GM20431 (cell line): Measurements from ENCODE around the gene DPF3.
"Not testable (repeated sequence)": the region's sequence is repeated elsewhere in the genome, so short reads cannot be mapped to it uniquely, and the experiment has no call there.

Source experiments
- in situ Hi-C: fragments of 300-500 bp; cut with MseI, MboI; formaldehyde crosslinking; loops from one replicate; pipeline ENCODE4 v1.15.0; 2020; ENCODE audit warnings: low sequenced_read_pairs; ENCODE audit not compliant: unreplicated experiment

DPF3 gene

DNA sequence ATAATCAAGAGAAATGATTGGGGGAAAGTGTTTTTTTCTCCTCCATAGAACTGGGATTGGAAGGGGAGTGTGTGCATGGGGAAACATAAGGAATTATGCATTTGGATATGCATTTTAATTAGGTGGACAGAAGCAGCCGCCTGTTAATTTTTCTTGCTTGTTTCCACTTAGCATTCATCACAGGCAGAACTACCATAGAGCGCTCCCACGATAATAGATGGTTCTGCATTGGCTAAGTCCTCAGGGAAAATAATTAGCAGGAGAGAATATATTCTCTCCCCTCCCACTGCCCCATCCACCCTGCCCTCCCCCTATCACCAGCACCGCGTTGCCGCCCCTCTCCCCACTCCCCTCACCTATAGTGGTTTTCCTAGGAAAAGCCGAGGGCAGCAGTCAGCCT is 11.4 kb downstream of the DPF3 start:
- in situ Hi-C loops, result no loop called here

DNA sequence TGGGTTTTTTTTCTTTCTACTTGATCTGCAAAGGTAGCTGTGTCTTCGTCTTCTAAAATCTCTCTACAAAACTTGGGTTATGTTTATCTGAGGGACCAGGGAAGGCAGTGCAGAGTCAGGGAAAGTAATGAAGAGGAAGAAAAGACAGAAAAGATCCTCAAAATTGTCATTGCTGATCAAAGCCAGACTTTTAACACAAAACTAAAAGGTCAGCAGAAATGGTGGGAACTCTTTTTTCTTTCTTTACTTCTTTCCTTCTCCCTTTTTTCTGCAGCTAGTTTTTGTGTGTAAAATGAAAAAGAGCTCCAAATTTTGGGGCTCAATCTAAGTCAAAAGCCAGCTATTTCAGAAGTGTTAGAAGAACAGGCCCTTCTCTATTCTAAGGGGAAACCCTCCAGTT is 11.9 kb downstream of the DPF3 start:
- in situ Hi-C loops, result no loop called here

DNA sequence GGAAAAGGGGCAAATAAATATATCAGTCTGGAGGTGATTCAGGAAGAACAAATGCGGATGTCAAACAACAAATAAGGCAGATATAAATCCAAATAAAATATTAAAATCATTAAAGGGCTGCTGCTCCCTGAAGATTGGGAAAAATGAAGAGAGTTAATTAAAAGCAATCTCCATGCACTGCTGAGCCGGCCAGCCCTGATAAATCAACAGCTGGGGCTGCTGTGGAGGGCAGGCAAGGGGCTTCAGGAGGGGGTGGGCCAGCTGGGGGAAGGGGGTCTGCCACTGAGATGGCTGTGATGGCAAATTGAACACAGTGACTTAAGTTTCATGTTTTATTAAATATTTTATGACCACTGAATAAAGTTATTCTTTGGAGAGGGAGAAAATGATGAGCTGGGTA is 12.4 kb downstream of the DPF3 start:
- in situ Hi-C loops, result no loop called here

DNA sequence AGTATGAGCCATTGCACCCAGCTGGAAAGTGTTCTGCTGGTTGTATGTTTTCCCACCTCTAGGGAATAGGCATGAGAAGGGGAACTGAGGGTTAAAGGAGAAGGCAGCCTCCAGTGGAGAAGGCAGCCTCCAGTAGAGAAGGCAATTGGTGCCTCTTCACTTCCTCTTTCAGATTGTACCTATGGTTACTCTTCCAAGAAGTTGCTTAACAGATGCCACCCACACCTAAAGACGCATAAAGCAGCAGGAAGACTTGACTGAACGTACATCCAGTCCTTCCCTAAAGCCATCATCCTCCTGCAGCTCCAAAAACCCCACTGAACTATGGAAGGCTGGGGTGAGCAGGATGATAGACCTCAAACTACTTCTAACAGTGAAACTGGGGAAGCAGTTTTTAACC is 13.1 kb downstream of the DPF3 start:
- in situ Hi-C loops, result no loop called here

DNA sequence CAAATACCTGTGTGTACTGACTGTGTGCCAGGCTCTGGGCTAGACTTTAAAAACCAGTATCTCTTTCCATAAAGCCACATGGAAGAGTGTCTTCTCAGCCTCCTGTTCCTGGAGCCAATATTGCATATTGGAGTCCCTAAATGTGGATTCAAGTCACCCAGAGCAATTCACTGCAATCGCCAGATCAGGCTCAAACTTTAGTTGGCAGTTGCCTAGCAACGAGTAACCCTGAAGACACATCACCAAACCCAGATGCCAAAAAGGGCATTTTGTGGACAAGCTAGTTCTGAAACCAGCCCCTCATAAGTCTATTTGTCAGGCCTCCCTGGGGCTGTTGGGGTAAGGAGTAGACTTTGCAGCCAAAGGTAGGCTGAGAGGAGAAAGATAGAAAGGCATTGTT is 13.7 kb downstream of the DPF3 start:
- in situ Hi-C loops, result no loop called here

DNA sequence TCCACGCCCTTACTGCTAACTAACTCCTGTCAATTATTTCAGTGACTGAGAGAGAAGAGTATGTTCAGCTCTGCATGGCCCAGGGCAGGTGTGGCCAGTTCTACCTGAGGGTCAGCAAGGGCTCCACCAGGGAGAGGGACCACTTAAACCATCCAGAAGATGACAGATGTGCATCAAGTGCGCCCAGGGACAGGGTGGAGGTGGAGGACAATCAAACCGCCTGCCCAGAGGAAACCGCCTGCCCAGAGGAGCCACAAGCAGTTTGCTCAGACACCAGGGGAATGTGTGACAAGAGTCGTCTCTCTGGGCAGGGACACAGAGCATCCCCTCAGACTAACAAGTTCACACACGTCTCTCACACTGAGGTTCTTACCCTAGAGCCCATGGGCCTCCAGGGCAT is 14.5 kb downstream of the DPF3 start:
- in situ Hi-C loops, result no loop called here

DNA sequence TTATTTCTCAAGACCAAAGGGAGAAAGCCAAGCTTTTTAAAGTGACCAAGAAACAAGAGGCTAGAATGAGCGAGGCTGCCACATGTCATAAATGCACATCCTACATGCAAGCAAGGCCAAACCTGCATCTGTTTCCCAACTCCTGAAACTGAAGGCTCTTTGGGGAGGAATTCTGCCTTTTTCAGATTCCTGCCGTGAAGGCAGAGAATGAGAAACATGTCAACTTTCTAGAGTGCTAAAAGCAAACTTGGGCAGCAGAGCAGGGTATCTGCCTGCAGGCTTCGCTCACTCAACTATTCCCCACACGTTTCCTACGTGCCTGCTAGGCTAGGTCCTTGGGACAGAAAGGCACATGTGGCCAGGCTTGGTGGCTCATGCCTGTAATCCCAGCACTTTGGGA is 15.2 kb downstream of the DPF3 start:
- in situ Hi-C loops, result no loop called here

DNA sequence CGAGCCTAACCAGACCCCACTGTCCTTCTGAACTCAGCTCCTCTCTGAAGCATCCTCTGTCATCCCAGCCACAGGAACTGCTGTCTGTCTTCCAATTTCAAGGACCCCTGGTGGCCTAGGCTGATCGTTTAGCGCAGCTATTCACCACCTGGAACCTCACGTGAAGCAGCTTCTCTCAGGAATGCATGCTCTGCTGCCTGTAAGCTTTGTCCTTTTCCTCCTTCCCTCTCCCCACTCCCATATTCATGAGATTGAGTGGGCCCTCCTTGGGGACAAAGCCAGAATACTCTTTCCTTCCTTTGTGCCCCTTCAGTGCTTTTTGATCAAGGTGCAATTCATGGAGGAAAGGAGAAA is 17.2 kb downstream of the DPF3 start:
- in situ Hi-C loops, result no loop called here

DNA sequence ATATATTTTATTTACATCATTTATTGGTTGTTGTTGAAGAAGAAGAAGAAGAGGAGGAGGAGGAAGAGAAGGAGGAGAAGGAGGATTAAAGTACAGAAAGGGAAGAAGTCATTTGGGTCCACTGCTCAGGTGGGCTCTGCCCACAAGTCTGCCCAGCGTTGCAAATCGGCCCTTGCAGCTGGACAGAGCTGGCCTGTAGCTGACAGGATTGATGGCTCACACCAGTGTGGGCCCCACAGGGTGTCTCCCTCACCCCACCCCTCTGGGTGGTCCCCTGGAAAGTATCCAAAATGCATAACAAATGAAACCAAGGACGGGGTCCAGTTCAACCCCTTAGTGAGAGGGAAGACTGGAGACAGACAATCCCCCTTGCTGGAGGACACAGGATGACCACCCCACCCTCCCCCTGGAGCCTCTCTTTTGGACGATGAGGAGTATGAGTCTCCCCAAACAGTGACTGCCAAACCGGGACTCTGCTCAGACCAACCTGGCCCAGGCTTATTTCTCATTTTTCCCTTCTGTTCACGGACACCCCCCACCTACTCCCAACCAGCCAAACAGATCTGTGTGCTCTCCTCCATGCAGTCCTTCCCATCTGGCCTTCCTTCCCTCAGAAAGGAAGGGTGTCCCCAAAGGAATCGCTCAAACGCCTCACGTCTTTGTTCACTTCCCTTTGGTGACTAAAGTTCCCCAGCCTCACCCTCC is 17.7 kb downstream of the DPF3 start:
- in situ Hi-C loops, result no loop called here

DNA sequence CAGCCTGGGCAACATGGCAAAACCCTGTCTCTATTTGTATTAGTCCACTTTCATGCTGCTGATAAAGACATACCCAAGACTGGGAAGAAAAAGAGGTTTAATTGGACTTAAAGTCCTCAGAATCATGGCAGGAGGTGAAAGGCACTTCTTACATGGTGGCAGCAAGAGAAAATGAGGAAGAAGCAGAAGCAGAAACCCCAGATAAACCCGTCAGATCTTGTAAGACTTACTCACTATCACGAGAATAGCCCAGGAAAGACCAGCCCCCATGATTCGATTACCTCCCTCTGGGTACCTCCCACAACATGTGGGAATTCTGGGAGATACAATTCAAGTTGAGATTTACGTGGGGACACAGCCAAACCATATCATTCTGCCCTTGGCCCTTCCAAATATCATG is 23.0 kb downstream of the DPF3 start:
- in situ Hi-C loops, result not testable (repeated sequence)

DNA sequence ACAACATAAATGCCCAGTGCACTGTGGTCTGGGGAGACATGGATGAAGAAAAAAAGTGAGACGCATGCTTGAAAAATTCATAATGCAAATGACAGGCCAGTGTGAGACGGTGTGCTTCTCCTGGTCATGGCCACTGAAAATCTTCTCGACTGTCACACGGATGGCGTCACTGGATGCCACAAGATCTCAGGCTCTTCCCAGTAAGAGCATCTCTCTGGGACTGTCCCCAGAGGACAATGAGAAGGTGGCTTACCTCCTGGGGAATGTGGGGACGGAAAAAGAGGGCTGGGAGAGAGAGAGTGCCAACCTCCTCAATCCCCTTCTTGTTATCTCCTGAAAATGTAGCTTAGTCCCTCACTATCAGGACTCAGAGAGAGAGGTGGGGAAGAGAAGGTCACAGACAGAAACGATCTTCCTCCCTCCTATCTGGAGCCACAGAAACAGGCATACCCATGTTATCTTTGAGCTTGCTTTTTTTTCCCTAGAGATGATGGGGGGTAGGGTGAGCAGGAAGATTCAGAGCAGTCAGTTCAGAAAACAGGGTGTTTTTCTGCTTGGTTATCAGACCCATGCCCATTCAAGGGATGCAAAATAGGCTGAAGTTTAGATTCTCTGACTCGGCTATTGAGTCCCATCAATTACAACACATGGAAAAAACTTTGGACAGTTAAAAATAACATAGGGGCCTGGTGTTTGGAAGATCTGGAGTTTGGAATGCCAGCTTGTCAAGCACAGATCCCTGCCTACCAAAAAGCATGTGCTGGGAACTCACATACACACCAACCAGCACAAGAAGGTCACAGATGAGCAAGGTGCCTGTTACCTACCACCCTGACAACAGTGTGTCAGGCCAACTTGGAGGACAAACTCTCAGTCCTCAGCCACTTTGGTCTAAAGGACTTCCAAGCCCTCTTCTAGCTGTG is 24.2 kb downstream of the DPF3 start:
- in situ Hi-C loops, result no loop called here

DNA sequence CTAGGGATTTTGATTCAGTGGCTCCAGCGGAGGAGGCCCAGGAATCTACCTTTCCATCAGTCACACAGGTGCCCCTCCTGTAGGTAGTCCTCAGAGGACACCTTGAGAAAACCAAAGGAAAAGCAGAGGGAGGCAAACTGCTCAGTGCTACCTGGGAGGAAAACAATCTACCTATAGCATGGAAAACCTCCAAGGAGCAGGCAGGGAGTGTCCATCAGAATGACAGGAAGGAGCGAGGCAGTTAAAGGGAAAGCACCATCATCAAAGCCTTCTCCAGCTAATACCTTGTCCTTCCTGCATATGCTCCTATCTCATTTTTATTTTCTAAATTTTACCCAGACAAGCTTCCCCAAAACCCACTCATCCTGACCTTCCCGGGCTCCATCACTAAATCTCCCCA is 25.4 kb downstream of the DPF3 start:
- in situ Hi-C loops, result no loop called here

DNA sequence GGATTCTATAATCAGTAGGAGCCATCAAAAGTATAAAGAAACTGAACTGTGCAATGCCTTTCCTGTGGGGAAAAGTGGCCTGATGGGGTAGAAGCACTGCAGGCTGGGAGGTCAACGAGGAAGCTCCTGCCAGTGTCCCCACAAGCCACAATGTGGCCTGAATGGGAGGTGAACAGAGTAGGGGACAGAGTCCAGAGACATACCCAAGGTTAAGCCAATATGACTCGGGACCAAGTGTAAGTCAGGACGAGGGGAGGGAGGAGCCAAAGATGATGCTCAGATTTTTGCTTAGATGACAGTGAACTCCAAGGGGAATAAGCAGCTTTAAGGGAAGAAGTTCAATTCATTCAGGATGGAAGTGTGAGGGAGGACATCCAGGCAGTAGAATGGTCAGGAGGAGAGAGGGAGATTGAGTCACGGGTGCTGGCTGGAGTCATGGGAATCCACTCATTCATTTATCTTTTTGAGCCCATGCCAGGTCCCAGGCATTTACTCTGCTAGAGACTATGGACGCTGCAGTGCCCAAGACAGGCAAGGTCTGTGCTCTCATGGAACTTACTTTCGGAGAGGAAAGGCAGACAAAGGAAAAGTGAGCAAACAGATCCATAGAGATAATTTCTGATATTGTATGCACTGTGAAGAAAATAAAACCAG is 29.1 kb downstream of the DPF3 start:
- in situ Hi-C loops, result no loop called here

DNA sequence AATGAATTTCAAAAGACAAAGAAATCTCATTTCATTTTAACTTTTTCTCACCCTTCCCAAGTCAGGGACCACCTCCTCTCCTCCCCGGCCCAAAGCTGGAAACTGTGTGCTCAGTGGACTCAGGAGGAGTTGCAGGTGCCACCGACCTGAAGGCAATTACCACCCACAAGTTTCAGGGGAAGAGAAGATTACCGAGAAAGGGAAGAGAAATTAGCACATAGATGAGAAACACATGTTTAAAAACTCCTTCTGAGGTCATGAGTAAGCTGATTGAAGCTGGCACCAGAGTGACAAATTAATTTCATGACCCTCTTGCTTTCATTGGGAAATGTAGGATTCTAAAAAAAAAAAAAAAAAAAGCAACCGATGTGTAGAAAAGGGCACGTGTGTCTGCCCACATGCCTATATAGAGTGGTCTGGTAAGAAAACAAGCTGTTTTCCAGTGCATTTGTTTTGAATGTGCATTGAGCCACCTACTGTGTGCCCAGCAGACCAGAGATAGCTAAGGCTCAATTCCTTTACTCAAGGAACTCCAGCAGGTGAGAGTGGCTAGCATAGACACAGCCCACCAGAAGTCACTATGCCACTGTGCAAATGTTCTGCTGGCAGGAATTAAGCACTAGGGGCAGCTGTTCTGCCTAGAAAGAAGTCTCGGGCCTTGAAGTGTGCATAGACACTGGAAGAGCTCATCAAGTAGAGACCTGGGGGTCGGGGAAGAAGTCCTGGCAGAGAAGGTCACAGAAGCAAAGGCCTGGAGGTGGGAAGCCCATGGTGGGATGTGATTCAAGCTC is 30.5 kb downstream of the DPF3 start:
- in situ Hi-C loops, result no loop called here

DNA sequence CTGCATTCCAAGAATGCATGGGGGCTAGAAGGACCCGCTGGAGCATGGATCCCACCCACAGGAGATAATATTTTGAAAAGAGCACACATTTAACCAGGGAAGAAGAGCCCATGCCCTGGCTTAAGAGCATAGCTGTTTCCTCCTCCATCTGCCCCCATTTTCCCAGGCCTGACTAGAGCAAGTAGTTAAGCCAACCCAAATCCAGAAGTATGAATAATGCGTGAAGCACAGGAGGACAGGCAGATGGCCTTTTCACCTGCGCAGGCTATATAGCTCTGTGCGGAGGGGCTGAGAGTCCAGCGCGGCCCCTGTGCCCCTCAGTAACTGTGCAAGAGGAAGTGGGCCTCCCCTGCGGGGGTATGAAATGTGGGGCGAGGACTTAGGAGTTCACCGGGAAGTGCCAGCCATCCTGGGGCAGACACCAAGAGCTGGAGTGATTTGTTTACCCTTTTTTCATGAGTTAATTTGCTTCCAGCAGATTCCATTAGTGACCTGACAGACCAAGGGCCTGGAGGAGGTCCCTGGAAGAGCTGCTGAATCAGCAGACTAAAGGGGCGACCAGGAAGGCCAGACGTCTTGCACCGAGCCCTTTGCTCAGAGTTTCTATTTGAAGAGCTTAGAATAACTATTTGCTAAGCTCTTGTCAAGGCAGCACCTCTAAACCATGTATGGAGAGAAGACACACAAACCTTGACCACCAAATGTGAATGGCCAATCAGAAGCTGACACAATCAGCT is 37.2 kb downstream of the DPF3 start:
- in situ Hi-C loops, result no loop called here

DNA sequence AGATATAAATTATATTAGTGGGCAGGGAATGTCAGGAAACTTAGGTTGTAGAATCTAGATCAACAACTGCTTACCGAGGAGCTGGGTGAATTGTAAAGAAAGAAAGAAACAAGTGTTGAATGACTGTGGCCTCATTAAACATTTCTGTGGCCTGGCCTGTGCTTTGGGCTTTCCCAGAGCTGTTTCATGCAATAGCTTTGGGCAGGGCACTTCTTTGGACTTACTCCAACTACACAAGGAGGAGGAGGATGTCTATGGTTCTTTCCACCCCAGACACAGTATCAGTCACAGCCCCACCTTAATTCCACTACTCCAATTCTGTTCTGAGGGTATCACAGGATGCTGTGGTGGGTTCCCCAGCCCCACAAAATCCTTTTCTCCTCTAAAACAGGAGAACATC is 38.0 kb downstream of the DPF3 start:
- in situ Hi-C loops, result no loop called here

DNA sequence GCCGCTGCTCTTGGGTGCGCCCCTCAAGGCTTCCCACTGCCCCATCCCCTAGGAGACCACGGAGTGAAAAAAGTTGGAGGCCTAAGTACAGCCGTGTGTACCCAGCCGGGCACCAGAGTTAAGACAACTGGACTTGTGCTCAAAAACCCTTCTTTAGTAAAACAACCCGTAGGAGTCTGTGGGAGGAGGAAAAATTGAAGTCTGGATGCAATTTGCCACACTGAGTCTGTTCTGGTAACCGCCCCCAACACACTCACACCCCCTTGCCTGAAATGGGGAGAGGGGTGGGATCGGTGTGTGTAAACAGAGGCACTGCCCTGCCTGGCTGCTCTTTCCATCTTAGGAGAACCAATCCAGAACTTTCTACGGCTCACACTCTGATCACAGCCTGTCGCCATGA is 41.7 kb downstream of the DPF3 start:
- in situ Hi-C loops, result no loop called here

DNA sequence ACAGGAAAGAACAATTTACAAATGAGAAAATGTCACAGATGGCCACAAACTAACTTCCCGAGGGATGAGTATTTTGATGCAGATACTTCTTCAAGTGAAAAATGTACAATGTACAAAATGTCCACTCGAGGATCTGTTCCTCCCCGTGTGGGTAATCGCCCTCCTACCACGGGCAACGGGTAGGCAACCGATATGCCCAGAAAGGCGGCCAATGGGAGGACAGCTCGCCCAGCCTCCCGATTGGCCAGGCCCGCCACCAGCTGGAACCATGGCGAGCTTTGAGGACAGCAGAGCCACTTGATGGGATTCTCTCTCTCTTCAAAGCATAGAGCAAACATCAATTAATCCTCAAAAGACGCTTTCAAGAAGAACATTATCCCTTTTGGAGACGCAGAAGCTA is 42.3 kb downstream of the DPF3 start:
- in situ Hi-C loops, result no loop called here

DNA sequence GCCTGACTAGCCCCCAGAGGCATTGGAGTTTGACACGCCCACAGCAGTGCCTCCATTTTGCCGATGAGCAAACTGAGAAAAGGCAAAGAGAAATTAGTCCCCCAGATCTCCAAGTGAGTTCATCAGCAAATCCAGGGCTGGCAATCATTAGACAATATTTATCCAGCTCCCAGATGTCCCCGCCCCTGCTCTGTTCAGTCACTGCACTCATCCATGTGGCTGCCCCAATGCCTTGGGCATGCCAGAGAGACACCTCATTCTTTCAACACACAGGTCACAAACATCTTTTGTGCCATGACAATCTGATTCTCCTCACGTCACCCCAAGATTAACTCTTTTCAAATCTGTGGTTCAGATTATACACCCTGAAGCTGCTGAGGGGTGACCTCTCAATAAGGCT is 43.5 kb downstream of the DPF3 start:
- in situ Hi-C loops, result no loop called here

DNA sequence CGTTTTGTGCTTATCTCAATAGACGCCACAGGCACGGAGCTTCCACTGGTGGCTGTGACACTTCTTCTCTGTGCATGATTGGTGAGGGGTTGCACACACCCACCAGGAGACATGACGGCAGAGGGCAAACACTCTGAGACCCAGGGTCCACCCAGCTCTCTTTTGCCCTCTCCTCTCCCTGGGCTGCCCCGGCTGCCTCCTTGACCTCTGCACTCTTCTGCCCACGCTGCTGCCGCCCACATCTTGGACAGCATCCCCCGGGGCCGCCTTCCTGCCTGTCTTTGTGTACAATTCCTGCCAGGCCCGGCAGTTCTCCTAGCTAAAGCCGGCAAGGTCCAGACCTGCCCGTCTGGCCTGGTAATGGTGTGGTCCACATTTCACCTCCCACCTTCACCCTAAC is 44.7 kb downstream of the DPF3 start:
- in situ Hi-C loops, result no loop called here
